HG03575 (cell line): ENCODE data around the gene ANO1.

ENCODE experiments used
- ATAC-seq: cut with Tn5 transposase; IDR thresholded peaks from one replicate; pipeline ENCODE4 v1.9.1; 2021; ENCODE audit not compliant: unreplicated experiment, insufficient number of reproducible peaks, low FRiP score; ENCODE audit errors: extremely low read depth

The ANO1 gene

GRCh38 chr11:70068950-70069349, 9.2 kb upstream of the ANO1 start:
- no peak for ATAC-seq

- no peak for ATAC-seq
Observed at GRCh38 chr11:70070706-70071105, 7.4 kb upstream of the ANO1 start.

- ATAC-seq = no peak
Observed at GRCh38 chr11:70071996-70072395, 6.1 kb upstream of the ANO1 start.

GRCh38 chr11:70072461-70072860, 5.7 kb upstream of the ANO1 start:
- no peak for ATAC-seq

GRCh38 chr11:70072861-70073755, 5.0 kb upstream of the ANO1 start:
- ATAC-seq = no peak

GRCh38 chr11:70073871-70074371, 4.2 kb upstream of the ANO1 start:
- ATAC-seq = no peak

GRCh38 chr11:70074746-70075145, 3.4 kb upstream of the ANO1 start:
- ATAC-seq = no peak

GRCh38 chr11:70075836-70076235, 2.3 kb upstream of the ANO1 start:
- ATAC-seq = no peak

GRCh38 chr11:70076461-70076931, 1.6 kb upstream of the ANO1 start:
- no peak for ATAC-seq

- no peak for ATAC-seq
Observed at GRCh38 chr11:70077411-70078094, 564 bp upstream of the ANO1 start.

- no peak for ATAC-seq
Observed at GRCh38 chr11:70078781-70079616, 882 bp downstream of the ANO1 start.

- no peak for ATAC-seq
Observed at GRCh38 chr11:70079691-70080090, 1.6 kb downstream of the ANO1 start.

- ATAC-seq = no peak
Observed at GRCh38 chr11:70080763-70081162, 2.6 kb downstream of the ANO1 start.

GRCh38 chr11:70082829-70083228, 4.7 kb downstream of the ANO1 start:
- no peak for ATAC-seq

GRCh38 chr11:70084046-70084984, 6.2 kb downstream of the ANO1 start:
- no peak for ATAC-seq

GRCh38 chr11:70085815-70086769, 8.0 kb downstream of the ANO1 start:
- ATAC-seq = no peak

GRCh38 chr11:70087446-70088167, 9.5 kb downstream of the ANO1 start:
- no peak for ATAC-seq
